GM20000 (cell line): Measurements from ENCODE around the gene CD40.

Experiments
- DNase-seq: peaks from one replicate; pipeline ENCODE4 v3.0.0; 2012; ENCODE audit warnings: low spot score
- TF ChIP-seq, protein P1 (sequence below): IDR thresholded peaks from 2 replicates; pipeline ENCODE4 v1.5.1; 2012; ENCODE audit warnings: mild to moderate bottlenecking, control low read depth; ENCODE audit errors: extremely low read depth, missing control alignments

CD40 gene

GRCh38 chr20:46126440-46127056 lies 8.4 kb downstream of the CD40 start:
- TF ChIP-seq, protein P1, sequence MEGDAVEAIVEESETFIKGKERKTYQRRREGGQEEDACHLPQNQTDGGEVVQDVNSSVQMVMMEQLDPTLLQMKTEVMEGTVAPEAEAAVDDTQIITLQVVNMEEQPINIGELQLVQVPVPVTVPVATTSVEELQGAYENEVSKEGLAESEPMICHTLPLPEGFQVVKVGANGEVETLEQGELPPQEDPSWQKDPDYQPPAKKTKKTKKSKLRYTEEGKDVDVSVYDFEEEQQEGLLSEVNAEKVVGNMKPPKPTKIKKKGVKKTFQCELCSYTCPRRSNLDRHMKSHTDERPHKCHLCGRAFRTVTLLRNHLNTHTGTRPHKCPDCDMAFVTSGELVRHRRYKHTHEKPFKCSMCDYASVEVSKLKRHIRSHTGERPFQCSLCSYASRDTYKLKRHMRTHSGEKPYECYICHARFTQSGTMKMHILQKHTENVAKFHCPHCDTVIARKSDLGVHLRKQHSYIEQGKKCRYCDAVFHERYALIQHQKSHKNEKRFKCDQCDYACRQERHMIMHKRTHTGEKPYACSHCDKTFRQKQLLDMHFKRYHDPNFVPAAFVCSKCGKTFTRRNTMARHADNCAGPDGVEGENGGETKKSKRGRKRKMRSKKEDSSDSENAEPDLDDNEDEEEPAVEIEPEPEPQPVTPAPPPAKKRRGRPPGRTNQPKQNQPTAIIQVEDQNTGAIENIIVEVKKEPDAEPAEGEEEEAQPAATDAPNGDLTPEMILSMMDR: no peak
- DNase-seq: no peak

DNA sequence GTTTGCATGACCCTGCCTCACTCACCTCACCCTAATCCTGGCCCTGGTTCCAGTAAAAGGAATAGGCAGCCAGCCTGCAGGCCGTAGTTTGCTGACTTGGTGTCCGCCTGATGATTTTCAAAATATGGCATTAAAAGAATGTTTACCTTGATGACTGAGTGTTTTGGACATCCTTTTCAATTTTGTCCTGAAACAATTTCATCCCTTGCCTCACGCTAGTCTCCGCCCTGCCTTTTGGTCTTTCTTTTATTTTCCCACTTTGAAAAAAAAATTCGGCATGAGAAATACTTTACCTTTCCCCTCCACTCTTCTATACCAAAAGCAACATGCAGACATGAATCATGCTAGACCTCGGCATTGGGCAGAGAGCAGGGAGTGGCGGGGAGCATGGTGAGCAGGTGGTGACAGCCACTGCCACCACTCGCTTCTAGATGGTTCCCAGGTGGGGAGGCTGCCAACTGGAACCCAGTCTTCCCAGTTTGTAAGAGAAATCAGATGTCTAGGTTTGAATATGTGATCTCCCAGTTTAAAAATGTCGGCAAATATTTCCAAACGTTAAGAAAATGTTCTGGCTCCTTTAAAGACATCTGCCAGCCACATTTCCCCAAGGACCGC lies 9.4 kb downstream of the CD40 start:
- TF ChIP-seq, protein P1: no peak
- DNase-seq: no peak

DNA sequence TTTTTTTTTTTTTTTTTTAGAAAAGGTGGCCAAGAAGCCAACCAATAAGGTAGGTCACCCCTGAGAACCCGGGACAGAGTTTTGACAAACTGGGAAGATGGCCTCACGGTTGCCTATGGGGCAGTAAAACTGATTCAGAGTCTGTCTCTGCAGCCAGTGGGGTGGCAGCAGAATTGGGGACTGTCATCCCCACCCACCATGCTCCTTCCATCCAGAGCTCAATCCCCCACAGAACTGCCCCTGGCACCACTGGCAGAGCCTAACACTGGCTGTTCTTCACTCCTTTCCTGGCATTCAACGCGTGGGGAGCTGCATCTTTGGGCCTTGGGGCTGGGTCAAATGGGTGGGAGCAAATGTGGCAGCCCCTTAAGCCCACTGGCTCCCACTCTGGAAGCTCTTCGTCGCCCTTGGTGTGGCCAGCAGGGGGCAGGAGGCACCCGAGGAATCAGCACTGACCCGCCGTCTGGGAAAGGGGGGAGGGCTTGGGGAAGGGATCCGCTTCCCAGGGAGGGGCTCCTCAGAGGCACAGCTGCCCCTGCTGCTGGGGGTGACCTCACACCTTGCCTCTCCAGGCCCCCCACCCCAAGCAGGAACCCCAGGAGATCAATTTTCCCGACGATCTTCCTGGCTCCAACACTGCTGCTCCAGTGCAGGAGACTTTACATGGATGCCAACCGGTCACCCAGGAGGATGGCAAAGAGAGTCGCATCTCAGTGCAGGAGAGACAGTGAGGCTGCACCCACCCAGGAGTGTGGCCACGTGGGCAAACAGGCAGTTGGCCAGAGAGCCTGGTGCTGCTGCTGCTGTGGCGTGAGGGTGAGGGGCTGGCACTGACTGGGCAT lies 10.4 kb downstream of the CD40 start:
- no peak for DNase-seq
- TF ChIP-seq, protein P1: peak; percentile 38

- TF ChIP-seq, protein P1: no peak
- no peak for DNase-seq
Measured at GRCh38 chr20:46129955-46130481, 11.9 kb downstream of the CD40 start.

- DNase-seq: no peak
- TF ChIP-seq, protein P1: no peak
Measured at GRCh38 chr20:46130534-46130933, 12.4 kb downstream of the CD40 start.

DNA sequence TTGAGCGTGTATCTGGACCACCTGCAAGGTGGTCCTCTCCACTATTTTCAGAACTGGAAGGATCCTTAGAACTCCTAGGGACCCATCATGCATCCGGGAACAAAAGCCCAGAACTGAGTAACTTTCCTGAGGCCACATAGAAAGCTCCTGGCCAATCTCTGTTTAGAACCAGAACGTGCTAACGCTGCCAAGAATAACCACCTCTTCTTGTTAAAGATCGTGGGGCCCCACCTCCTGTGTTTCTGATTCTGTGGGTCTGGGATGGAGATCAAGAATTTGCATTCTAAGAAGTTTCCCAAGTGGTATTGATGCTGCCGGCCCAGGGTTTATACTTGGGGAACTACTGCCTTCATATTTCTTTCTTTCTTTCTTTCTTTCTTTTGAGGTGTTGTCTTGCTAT lies 13.3 kb downstream of the CD40 start:
- TF ChIP-seq, protein P1: no peak
- no peak for DNase-seq

- TF ChIP-seq, protein P1: peak; percentile 92
- peak; percentile 78 for DNase-seq
Measured at GRCh38 chr20:46132705-46133120, 14.6 kb downstream of the CD40 start.
